GM21515 (cell line): ENCODE data around the gene TECR.
"Not testable (repeated sequence)": the region's sequence is repeated elsewhere in the genome, so short reads cannot be mapped to it uniquely, and the experiment has no call there.

Experiments used
- ATAC-seq: cut with Tn5 transposase; IDR thresholded peaks from one replicate; pipeline ENCODE4 v1.9.1; 2021; ENCODE audit not compliant: unreplicated experiment

TECR gene

DNA sequence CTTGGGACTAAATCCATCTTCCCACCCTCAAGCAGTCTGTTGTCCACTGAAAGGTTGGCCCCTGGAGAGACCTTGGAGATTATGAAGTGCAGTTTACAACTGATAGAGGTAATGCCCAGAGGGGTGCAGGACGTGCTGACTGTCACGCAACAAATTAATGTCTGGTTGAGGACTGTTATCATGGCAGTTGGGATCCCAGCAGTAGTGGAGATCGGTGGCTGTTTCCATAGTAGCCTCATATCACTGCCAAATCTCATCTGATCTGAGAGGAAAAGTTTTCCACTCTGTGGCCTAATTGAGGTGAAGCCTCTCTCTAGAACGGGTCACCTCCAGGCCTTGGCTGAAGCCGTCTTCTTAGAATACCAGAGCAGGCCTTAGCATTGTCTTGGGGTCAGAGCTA is 4.1 kb downstream of the TECR start:
- no peak for ATAC-seq

DNA sequence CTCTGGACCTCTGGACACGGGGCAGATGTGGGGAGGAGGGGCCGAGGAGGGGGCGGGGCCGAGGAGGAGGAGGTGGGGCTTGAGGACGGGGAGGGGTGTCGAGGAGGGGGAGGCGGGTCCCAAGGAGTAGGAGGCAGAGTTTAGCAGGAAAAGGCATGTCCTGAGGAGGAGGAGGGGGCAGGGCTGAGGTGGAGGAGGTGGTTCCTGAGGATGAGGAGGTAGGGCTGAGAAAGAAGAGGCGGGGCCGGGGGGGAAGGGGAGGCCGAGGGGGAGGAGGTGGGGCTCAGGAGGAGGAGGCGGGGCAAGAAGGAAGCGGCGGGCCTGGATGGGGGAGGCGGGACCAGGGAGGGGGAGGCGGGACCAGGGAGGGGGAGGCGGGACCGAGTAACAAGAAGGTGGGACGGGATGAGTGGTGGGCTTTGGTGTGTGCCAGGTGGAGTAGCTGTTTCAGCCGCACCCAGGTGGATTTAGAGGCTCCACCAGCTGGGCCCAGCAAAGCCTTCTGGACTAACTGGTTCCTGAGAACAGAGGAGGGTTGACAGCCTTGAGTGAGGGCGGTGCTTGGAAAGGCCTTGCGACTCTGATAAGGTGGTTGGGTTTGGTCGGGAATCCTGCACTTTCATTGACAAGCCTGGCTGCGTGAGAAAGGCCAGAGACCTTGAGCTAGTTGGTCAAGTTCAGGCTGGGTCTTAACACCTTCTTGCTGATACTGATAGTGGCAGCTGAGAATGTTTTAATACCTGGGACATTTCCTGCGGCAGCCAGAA is 7.7 kb downstream of the TECR start:
- no peak for ATAC-seq

DNA sequence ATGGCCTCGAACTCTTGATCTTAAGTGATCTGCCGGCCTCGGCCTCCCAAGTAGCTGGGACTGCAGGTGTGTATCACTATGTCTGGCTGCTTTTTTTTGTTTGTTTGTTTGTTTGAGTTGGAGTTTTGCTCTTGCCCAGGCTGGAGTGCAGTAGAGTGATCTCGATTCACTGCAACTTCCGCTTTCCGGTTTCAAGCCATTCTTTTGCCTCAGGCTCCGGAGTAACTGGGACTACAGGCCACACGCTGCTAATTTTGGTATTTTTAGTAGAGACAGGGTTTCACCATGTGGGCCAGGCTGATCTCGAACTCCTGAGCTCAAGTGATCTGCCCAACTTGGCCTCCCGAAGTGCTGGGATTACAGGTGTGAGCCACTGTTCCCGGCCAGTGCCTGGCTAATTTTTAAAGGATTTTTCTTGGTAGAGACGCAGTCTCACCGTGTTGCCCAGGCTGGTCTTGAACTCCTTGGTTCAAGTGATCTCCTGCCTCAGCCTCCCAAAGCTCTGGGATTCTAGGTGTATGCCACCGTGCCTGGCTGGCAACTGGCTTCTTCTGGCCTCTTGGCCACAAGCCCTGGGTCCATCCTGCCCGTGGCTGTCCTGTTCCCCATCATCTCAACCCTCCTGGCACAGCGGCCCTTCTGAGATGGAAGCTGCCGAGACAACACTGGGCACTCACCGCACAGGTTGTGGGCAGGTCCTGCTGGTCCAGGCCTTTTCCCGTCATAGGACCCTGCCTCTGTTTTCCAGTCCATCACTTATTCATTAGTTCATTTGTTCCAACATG is 11.5 kb downstream of the TECR start:
- ATAC-seq: no peak

DNA sequence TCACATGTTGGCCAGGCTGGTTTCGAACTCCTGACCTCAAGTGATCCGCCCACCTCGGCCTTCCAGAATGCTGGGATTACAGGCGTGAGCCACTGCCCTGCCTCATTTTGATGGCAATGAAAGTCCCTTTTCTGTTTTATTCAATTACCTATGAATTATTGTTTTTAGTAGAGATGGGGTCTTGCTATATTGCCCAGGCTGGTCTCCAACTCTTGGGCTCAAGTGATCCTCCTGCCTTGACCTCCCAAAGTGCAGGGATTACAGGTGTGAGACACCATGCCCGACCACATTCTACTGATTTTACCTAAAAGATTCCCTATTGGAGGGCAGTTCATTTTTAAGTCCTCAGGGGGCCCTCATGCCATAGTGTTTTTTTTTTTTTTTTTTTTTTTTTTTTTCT is 12.6 kb downstream of the TECR start:
- not testable (repeated sequence) for ATAC-seq

DNA sequence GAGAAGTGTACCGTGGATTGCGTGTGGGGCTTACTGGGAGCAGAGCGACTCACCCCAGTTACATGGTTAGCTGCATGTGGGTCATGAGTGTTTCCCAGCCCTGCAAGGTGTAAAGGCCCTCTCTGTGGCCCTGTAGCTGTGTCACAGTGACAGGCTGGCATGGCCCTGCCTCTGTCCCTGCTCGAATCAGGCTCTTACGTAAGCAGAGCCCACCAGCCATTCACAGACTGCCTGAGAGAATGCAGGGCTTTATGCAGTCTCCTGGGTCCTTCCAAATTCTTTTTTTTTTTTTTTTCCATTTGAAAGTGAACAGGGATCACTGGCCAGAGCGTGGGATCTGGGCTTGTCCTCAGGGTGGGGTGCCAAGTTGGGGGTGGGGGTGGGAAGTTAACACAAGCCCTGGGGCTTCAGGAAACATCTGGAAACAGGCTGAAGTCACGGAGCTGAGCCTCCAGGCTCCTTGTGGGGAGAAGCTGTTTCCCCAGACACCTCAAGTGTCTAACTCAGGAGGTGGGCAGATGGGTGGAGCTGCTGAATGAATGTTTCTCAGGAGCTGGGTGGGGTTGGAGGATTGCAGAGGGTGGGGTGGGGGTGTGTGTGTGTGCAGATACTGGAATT is 13.4 kb downstream of the TECR start:
- ATAC-seq: no peak

DNA sequence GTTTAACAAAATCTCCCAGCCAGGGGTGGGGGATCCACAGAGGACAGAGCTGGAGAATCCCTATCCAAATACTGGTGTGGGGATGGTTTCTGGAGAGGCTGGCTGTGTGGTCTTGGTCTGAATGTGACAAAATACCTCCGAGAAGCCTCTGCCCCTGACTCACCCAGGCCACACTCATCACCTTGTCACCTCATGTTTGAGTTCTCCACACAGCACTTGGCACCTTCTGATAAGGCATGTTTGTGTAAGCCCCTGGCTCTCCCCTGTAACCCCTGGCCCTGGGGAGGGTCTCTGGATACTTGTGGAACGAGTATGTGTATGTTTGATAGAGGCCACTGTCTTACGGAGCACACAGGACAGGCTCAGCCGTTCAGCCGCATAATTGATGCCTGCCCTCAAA is 14.7 kb downstream of the TECR start:
- ATAC-seq: no peak

DNA sequence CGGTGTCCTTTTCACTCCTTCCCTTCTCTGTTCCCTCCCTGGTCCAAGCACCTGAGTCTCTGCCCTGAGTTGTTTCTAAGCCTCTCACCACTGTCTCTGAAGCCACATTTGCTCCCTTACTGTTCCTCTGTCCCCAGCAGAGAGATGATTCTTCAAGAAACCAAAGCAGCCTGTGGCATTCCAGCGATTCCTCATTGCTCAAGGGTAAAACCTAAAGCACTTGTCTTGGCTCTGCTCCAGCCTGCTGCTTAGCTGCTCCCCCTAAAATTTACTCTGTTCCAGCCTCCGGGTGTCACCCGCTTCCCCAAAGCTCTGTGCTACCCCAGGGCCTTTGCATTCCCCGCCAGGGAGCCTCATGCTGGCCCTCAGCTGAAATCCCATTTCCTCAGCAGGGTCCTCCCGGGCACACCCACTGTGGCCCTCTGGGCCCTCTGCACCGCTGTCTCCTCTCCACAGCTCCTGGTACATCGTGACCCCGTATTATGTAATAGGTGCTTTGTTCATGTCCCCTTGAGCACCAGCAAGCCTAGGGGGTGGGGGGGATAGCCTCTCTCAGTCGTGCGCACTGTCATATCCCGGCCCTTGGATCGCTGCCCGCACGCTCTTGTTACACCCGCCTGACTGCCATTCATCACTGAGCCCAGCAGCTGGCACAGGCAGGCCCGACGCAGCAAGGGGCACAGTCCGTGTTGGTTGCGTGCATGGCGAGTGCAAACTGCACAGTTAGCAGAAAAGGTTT is 15.8 kb downstream of the TECR start:
- no peak for ATAC-seq

DNA sequence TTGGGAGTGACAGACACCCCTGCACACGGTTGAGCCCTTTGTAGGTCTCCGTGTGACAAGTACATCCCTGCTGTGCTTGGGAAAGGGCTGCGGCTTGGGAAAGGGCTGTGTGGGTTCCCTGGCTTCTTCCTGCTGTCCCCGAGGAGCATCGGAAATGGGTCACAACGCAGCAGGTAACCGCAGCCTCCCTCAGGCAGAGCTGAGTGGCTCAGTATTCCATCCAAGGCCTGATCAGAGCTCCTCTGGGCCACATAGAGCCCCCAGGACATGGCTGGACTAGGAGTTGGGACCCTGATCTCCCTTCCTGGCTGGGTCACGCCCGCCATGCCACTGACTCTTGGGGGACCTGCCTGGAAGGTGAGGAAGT is 16.3 kb downstream of the TECR start:
- no peak for ATAC-seq

DNA sequence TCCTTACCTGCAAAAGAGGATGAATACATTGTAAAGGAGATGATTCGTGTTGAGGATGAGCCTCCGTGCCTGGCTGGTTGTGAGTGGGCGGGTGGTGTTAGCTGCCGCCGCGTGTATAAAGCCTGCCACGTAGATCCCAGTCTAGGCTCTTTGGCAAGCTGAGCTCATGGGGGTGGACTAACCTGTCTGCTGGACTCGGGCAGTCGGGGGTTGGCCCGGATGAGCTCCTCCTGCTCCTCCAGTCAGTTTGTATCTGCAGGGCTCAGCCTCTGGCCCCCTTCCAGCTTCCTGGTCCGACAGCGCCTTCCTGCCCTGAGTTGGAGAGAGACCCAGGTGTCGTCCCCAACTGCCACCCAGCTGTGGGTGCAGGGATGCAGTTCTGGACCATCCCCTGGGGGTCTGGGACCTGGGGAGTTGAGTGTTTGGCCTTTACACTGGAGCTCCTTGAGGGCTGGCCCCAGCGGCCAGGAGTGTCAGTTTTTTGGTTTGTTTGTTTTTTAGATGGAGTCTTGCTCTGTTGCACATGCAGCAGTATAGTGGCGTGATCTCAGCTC is 20.9 kb downstream of the TECR start:
- ATAC-seq: no peak

DNA sequence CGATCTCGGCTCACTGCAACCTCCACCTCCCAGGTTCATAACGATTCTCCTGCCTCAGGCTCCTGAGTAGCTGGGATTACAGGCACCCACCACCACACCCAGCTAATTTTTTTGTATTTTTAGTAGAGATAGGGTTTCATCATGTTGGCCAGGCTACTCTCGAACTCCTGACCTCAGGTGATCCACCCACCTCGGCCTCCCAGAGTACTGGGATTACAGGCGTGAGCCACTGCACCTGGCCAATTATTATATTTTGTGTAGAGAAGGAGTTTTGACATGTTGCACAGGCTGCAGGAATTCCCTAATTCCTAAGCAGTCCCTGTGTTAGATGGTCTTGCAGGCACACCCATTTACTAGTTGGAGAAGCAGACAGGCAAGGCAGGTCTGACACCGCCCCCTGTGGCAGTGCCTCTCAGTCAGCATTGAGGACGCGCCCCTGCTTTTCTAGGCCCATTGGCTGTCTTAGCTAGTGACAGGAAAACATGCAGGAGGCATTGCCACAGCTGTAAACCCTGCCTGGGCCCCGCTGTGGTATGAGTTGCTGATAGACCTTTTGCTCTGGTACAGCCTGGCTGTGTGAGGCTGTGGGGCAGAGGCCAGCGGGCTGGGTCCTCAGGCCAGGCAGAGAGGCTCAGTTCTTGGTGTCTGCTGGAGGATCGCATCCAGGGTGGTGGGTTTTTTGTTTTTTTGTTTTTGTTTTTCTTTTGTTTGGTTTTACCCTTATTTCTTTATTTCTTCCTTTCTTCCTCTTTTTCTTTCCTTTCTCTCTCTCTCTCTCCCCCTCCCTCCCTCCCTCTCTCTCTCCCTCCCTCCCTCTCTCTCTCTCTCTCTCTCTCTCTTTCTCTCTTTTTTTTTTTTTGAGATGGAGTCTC is 22.0 kb downstream of the TECR start:
- not testable (repeated sequence) for ATAC-seq

DNA sequence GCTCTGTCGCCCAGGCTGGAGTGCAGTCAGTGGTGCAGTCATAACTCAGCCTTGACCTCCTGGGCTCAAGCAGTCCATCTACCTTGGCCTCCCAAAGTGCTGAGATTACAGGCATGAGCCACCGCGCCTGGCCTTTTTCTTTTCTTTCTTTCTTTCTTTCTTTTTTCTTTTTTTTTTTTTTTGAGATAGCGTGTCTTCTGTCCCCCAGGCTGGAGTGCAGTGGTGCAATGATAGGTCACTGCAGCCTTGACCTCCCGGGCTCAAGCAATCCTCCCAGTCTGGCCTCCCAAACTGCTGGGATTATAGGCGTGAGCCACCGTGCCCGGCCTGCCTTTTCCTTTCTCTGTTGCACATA is 22.6 kb downstream of the TECR start:
- ATAC-seq: not testable (repeated sequence)

DNA sequence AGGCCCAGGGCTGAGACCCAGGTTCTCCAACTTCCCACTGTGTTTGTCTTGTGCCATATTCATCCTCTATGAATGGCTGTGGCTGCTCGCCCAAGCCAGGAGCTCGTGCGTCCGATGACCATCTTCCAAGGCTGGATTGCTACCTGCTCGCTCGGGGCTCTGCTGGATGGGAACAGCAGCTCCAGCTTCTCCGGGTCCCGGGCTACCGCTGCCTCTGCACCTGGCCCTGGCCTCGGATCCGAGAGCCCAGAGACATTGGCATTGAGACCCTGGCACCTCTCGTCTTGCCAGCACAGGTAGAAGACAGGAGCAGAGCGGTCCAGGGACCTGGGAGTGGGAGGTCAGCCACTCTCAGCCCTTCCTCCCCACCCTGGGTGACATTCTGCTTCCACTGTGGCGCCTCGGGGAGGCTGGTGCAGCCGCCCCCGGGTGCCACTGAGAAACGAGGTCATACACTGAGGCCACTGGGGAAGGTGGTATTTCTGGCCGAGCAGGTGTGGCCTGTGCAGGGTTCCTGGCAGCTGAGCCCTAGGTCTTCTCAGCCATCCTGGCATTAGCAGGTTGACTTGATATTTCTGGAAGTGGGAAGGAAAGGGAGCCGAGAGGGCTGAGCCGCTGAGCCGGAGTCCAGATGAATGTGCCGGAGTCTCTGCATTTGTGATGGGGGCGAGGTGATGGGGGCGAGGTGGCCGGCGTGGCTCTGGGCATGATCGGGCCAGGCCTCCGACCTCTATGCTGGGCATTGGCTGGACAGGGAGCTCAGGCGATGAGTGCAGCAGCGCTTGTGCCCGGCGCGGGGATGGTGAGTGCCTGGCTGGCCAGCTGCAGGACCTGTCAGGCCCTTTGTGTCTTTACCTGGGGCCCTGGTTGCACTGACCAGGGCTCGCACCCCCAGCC is 23.9 kb downstream of the TECR start:
- ATAC-seq: no peak

DNA sequence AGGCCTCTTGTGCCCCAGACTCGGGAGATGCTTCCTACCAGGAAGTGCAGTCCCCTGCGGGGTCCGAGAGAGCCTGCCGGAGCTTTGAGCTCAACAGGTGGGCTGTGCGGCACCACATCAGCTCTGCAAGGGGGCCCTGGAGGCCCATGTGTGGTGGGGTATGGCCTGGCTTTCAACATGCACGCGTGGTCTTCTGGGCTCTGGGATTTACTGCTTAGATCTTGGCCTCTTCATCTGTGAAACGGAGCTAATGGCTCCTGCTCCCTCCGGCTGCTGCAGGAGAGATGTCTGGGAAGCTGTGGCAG is 24.5 kb downstream of the TECR start:
- no peak for ATAC-seq

DNA sequence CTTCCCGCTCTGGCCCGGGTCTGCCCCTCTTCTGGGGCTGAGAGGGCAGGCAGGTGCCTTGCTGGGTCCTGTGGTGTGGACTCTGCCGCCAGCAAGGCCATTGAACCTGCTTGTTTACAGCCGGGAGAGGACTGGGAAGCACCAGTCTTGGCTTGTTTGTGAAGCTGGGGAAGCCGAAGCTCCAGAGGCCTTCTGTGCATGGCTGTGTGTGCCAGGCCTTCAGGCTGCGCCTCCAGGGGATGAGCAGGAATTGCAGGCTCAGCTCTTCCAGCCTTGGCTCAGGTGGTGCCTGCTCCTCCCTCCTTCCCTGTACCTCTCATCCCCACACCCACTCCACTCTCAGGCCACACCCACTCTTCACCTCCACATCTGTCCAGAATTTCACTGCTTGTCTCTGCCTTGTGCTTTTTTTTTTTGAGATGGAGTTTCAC is 25.0 kb downstream of the TECR start:
- ATAC-seq: no peak

DNA sequence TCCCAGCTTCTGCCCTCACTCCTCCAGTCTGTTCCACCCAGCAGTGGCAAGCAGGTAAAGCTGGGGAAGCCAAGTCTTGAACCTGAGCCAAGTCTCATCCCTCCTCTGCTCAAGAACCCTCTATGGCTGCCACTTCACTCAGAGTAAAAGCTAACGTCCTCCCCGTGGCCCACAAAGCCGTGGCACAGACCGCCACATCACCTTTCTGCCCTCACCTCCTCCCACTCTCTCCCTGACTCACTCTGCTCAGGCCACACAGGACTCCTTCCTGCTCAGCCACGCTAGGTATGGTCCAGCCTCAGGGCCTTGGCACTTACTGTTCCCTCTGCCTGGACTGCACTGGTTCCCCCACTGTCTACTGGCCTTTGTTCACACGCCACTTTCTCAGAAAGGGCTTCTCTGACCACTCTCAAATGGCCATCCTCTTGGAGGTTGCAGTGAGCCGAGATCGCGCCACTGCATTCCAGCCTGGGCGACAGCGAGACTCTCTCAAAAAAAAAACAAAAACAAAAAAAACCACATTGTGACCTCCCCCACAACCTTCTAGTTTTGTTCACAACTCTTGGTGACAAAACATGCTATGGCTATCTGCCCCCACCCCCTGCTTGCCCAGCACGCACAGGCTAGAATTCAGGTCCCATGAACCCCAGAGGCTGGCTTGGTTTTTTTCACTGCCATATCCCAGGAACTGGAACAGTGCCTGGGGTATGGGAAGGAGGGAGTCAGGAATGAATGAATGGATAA is 26.7 kb downstream of the TECR start:
- ATAC-seq: no peak

DNA sequence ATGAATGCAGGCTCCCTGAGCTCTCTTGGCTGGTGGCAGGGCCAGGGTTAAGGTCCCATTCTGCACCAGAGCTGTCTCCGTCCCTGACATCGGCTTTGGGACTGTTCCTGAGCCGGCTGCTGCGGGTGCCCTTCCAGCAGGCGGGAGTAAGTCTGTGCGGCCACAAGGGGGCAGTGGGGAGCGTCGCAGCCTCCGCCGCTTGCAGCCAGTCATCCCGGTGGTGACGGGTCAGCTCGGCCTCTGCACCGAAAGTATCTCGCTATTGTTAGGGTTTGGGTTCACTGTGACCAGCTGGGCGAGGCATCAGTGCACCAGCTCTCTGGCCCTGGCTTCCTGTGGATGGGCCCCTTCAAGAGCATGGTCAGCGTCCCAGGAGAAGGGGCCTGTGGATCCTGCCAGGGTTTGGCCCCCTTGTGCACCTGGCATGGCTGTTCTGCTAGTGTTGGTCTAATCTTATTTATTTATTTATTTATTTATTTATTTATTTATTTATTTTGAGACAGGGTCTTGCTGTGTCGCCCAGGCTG is 27.3 kb downstream of the TECR start:
- ATAC-seq: no peak

DNA sequence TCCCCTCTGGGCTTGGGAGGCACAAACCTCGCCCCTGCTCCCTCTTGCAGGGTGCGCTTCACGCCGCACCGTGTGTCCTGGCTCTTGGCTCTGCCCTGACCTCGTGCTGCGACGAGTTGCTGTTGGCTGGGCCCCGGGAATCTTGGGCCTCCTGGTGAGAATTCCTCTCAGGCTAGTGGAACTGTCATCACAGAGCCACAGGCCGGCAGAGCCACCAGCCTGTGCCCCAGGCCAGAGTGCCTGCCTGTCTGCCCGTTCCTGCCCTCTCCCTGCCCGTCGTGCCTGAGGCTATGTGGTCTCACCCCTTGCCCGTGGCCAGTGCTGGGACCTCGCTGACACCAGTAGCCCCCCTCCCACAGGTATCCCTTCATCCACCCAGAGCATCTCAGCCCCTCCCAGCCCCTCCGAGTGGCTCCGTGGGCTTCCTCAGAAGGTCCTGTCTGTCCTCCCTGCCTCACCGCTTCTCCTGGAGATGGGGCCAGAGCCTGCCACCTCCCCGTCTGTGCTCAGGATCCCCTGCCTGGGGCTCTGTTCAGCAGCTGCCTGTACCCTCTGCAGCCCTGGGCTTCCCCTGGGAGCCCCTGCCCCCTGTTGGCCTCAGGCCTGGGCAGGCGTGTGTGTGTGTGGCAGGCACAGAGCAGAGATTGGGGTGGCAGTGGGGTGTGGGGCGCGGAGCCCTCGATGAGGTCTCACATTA is 29.1 kb downstream of the TECR start:
- ATAC-seq: no peak
